Measurements from ENCODE around the gene ANKRD44.

Gene ANKRD44

DNA sequence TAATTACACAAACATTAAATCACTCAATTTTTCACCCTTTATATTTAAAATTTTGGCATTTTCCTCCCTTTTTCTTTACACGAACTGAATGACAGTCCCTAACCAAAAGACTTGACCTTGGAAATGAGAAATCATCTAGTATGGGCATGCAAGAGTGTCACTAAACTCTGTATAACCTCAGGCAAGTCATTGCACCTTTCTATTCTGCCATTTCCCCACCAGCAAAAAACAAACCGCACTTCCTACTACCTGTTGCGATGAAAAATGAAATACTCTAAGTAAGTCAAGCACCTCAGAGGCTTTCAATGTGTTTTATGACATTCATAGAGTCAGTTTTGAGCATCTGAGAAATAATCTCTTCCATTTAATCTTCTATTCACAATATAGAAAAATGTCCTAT lies 44.1 kb downstream of the ANKRD44 start:
- no peaks in the 10 kb centered on the region for H3K9me3 ChIP-seq
- H3K4me1 ChIP-seq, result no peaks in the 10 kb centered on the region
- H3K9ac ChIP-seq, result no peak overlapping the region
- H3K27ac ChIP-seq, result no peak overlapping the region
- H3K4me3 ChIP-seq, result no peak overlapping the region
- H3K27me3 ChIP-seq, result no peaks in the 10 kb centered on the region
- no peaks in the 10 kb centered on the region for H3K36me3 ChIP-seq
- no peak for TF ChIP-seq Cebpa-rat (IDR thresholded peaks at IDR 0.05)
- H3K4me2 ChIP-seq, result no peak overlapping the region
- no peaks in the 10 kb centered on the region for H4K20me1 ChIP-seq

- H3K27ac ChIP-seq, result no peak overlapping the region
- H3K4me3 ChIP-seq, result no peak overlapping the region
- no peaks in the 10 kb centered on the region for H4K20me1 ChIP-seq
- no peaks in the 10 kb centered on the region for H3K36me3 ChIP-seq
- no peaks in the 10 kb centered on the region for H3K27me3 ChIP-seq
- TF ChIP-seq Cebpa-rat (IDR thresholded peaks at IDR 0.05), result no peak
- no peak overlapping the region for H3K9ac ChIP-seq
- H3K4me2 ChIP-seq, result no peak overlapping the region
- no peaks in the 10 kb centered on the region for H3K4me1 ChIP-seq
- H3K9me3 ChIP-seq, result no peaks in the 10 kb centered on the region
Measured at GRCh38 chr2:197265924-197266323, 44.7 kb downstream of the ANKRD44 start.

DNA sequence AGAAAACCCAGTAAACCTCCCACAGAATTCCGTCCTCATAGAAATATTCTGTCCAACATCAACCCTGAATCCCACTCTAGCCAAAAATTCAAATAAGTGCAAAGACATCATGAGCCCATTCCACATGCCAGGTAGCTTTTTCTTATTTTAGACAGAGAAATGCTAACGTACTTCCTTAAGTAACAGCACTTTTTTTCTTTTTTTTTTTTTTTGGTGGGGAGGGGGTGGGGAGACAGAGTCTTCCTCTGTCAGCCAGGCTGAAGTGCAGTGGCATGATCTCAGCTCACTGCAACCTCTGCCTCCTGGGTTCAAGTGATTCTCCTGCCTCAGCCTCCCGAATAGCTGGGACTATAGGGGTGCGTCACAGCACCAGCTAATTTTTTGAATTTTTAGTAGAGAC lies 45.5 kb downstream of the ANKRD44 start:
- Histone ChIP-seq H3K36me3 (no peaks in the 10 kb centered on the region), H3K9me3 (no peaks in the 10 kb centered on the region), H3K4me2 (no peak overlapping the region), H3K27ac (no peak overlapping the region), H3K4me3 (no peak overlapping the region), H3K27me3 (no peaks in the 10 kb centered on the region), H3K4me1 (no peaks in the 10 kb centered on the region), H3K9ac (no peak overlapping the region), H4K20me1 (no peaks in the 10 kb centered on the region)
- TF ChIP-seq Cebpa-rat (IDR thresholded peaks at IDR 0.05), result no peak

DNA sequence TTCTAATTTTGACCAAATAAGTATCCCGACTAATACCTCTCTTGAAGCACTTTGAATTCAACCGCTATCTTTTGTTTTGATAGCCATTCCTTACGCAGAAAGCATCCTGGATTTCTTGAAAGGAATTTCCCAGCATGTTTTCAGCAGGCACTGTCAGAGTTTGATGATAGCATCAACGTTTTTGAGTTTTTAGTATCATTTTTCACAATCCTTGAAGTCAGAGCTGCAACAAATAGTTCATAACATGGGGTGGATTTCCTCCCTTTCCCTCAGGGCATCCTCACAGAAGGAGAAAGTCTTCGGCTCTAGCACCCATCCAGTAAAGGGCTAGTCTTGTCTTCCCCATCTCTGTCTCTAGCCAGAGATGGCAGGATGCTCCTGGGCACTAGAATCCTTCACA lies 46.2 kb downstream of the ANKRD44 start:
- Histone ChIP-seq H3K4me1 (no peaks in the 10 kb centered on the region; the same call in 1 of the 2 replicates), H3K9me3 (no peaks in the 10 kb centered on the region), H3K4me3 (no peak overlapping the region), H3K36me3 (no peaks in the 10 kb centered on the region), H3K9ac (no peak overlapping the region), H3K27ac (no peak overlapping the region), H3K27me3 (no peaks in the 10 kb centered on the region), H3K4me2 (no peak overlapping the region), H4K20me1 (no peaks in the 10 kb centered on the region)
- TF ChIP-seq Cebpa-rat (IDR thresholded peaks at IDR 0.05), result no peak

GRCh38 chr2:197263077-197263476 lies 47.5 kb downstream of the ANKRD44 start:
- Histone ChIP-seq H3K36me3 (no peaks in the 10 kb centered on the region), H3K9ac (no peak overlapping the region), H3K27ac (no peak overlapping the region), H3K9me3 (no peaks in the 10 kb centered on the region), H4K20me1 (no peaks in the 10 kb centered on the region), H3K27me3 (no peaks in the 10 kb centered on the region), H3K4me1 (peaks cover 12% of the 10 kb centered on the region), H3K4me3 (no peak overlapping the region), H3K4me2 (no peak overlapping the region)
- no peak for TF ChIP-seq Cebpa-rat (IDR thresholded peaks at IDR 0.05)

DNA sequence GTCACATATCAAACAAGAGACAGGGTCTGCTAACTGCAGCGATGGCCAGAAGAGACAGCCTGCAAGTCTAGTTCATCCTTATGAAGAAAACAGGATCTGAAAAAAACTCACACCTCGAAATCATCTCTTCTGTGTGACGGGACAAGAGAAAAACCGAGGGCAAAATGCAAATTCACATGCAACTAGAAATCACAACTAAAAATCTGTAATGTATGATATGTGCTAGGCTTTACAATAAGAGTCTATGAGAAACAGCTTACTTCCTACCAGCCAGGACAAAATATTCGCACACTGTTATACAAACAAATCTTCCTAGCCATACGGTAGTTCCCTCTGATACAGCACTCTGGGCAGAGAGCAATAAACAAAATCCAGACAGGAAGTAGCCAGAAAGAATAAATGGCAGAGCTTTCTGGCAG lies 48.8 kb downstream of the ANKRD44 start:
- Histone ChIP-seq H3K27ac (no peak overlapping the region), H3K9ac (no peak overlapping the region), H3K36me3 (no peaks in the 10 kb centered on the region), H3K9me3 (no peaks in the 10 kb centered on the region), H4K20me1 (no peaks in the 10 kb centered on the region), H3K4me3 (no peak overlapping the region), H3K27me3 (no peaks in the 10 kb centered on the region), H3K4me2 (no peak overlapping the region), H3K4me1 (peaks cover 24% of the 10 kb centered on the region)
- TF ChIP-seq Cebpa-rat (IDR thresholded peaks at IDR 0.05), result no peak

DNA sequence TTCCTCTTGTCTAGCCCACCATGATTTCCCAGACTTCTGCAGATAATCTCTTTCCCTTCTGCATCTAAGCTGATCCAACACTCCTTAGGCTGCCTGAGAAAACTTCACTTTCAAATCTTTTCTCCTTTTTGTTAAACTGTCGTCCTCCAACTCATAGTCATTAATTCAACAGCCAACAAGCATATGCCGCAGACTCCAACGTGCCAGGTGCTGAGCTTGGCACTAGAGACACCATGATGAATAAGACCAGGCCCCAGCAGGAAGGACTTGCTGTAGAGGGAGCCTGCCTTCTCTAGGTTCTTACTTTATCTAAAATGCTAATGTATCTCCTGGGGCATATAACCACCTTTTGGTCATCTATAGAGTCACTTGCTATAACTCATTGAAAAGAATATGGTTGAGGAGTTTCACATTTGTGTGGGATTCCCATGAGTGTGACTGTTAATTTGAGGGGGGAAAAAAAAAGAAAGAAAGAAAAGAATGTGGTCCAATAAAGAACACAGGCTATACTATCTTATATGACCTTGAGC lies 51.0 kb downstream of the ANKRD44 start:
- H4K20me1 ChIP-seq, result no peaks in the 10 kb centered on the region
- peaks cover 47% of the 10 kb centered on the region for H3K4me1 ChIP-seq
- H3K9ac ChIP-seq, result no peak overlapping the region
- H3K9me3 ChIP-seq, result no peaks in the 10 kb centered on the region
- H3K4me2 ChIP-seq, result no peak overlapping the region
- H3K4me3 ChIP-seq, result no peak overlapping the region
- no peaks in the 10 kb centered on the region for H3K27me3 ChIP-seq
- H3K36me3 ChIP-seq, result no peaks in the 10 kb centered on the region
- no peak for TF ChIP-seq Cebpa-rat (IDR thresholded peaks at IDR 0.05)
- H3K27ac ChIP-seq, result no peak overlapping the region

DNA sequence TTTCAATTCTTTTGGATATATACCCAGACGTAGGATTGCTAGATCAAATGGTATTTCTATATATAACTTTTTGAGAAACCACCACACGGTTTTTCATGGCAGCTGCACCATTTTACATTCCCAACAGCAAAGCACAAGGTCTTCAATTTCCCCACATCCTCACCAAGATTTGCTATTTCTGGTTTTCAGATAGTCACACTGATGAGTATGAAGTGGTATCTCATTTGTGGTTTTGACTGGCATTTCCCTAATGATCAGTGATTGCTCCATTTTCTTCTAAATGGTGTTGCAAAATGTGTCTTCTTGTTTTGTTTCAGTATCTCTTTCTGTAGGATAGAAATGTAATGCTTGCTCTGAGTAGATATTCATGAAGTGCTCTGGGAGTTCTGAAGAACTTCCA lies 52.0 kb downstream of the ANKRD44 start:
- no peaks in the 10 kb centered on the region for H3K36me3 ChIP-seq
- H3K9ac ChIP-seq, result no peak overlapping the region
- H3K4me1 ChIP-seq, result peaks cover 48% of the 10 kb centered on the region
- H3K27me3 ChIP-seq, result no peaks in the 10 kb centered on the region
- H3K4me3 ChIP-seq, result no peak overlapping the region
- H3K27ac ChIP-seq, result no peak overlapping the region
- H3K4me2 ChIP-seq, result peak overlapping the region; percentile 45
- no peaks in the 10 kb centered on the region for H3K9me3 ChIP-seq
- TF ChIP-seq Cebpa-rat (IDR thresholded peaks at IDR 0.05), result no peak
- H4K20me1 ChIP-seq, result no peaks in the 10 kb centered on the region

DNA sequence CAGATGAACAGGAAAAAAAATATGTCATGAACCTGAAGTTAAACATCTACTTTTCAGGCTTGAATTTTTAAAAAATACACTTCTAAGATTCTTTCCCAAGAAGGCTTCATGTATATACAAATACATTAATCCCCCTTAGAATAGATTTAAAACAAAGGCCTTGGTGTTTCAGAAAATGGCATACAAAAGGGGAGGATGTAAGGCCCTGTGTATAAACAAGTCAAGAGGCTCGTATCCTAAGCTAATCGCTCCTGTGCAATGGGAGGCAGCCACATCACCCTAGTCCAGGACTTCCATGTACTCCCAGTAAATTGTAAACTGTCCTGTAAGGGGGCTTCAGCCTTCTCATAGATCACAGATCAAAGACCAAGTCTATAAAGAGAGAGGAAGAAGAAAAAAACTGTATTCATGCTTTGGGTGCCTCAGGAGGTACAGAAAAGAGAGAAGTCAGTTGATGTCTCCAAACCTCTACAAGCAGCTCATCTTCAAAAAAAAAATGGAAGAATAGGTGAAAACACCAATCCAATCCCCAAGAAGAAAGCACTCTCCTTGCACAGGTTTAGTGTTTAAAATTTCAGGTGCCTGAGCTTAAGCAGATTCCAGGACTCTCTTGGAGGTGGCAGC lies 53.9 kb downstream of the ANKRD44 start:
- H3K9me3 ChIP-seq, result no peaks in the 10 kb centered on the region
- no peaks in the 10 kb centered on the region for H4K20me1 ChIP-seq
- TF ChIP-seq Cebpa-rat (IDR thresholded peaks at IDR 0.05), result no peak
- H3K9ac ChIP-seq, result no peak overlapping the region
- H3K27me3 ChIP-seq, result no peaks in the 10 kb centered on the region
- no peak overlapping the region for H3K4me3 ChIP-seq
- no peaks in the 10 kb centered on the region for H3K36me3 ChIP-seq
- H3K4me1 ChIP-seq, result peaks cover 48% of the 10 kb centered on the region
- peak overlapping the region; percentile 70 for H3K27ac ChIP-seq
- H3K4me2 ChIP-seq, result peak overlapping the region; percentile 67

GRCh38 chr2:197256021-197256420 lies 54.6 kb downstream of the ANKRD44 start:
- Histone ChIP-seq H3K4me3 (peak overlapping the region; percentile 22; the same call in 1 of the 2 replicates), H3K36me3 (no peaks in the 10 kb centered on the region), H3K9ac (peak overlapping the region; percentile 26; the same call in 1 of the 2 replicates), H3K27ac (peak overlapping the region; percentile 70), H3K27me3 (no peaks in the 10 kb centered on the region), H3K4me1 (peaks cover 48% of the 10 kb centered on the region), H3K4me2 (peak overlapping the region; percentile 67), H3K9me3 (no peaks in the 10 kb centered on the region), H4K20me1 (no peaks in the 10 kb centered on the region)
- TF ChIP-seq Cebpa-rat (IDR thresholded peaks at IDR 0.05), result no peak

Measured in BLaER1 (cell line).